CD4-positive, alpha-beta T cell (primary cell): ENCODE measurements around the gene OR11H6. TPM values are rescaled to one million over a fixed set of nuclear protein-coding genes. Genes with fewer than 3 reads are reported as not detected.
"Not testable (repeated sequence)": the region's sequence is repeated elsewhere in the genome, so short reads cannot be mapped to it uniquely, and the experiment has no call there.

Source experiments
- ATAC-seq: fragments of 200-7000 bp; cut with Tn5 transposase; one replicate; pipeline ENCODE4 v1.10.0; 2022; ENCODE audit warnings: mild to moderate bottlenecking; ENCODE audit not compliant: poor library complexity
- CTCF ChIA-PET: fragments of 350-600 bp; sonication (Branson Sonifier 250); formaldehyde crosslinking; loops from one replicate; lab custom pipeline; 2021; ENCODE audit warnings: antibody characterized with exemption, inconsistent platforms; lab: Charles Lee
- POLR2A ChIA-PET: fragments of 350-600 bp; sonication (Branson Sonifier 250); formaldehyde crosslinking; loops from one replicate; lab custom pipeline; 2021; ENCODE audit warnings: antibody characterized with exemption, inconsistent platforms; lab: Charles Lee
- DNase-seq, 14 experiments: peaks; one replicate each; pipeline ENCODE4 v3.0.0-alpha.2; 2013 to 2020; ENCODE audit warnings: mixed read lengths in 2 of 14
- H3K27ac ChIP-seq, 2 donors: one replicate each; pipeline versions ENCODE4 v1.5.1 to v1.7.0; 2013; ENCODE audit warnings: low read length in 2 of 2, low read depth in 1 of 2, mild to moderate bottlenecking in 1 of 2
- H3K27me3 ChIP-seq, 2 experiments: 1 replicate in 1 of 2; 2 replicates in 1 of 2; pipeline versions ENCODE4 v1.6.1 to v1.7.0; 2013; ENCODE audit warnings: low read length in 2 of 2, control low read depth in 1 of 2, mild to moderate bottlenecking in 1 of 2, moderate library complexity in 1 of 2; ENCODE audit not compliant: insufficient read depth in 2 of 2, control insufficient read depth in 1 of 2
- H3K36me3 ChIP-seq: one replicate; pipeline ENCODE4 v1.6.1; 2013; ENCODE audit warnings: low read length, control low read depth; ENCODE audit not compliant: insufficient read depth
- H3K4me1 ChIP-seq: one replicate; pipeline ENCODE4 v1.6.1; 2013; ENCODE audit warnings: low read length, control low read depth; ENCODE audit not compliant: insufficient read depth
- H3K4me3 ChIP-seq: one replicate; pipeline ENCODE4 v1.5.1; 2013; ENCODE audit warnings: mild to moderate bottlenecking, low read length, moderate library complexity
- H3K9me3 ChIP-seq, 2 experiments: 1 replicate in 1 of 2; 2 replicates in 1 of 2; pipeline versions ENCODE4 v1.6.1 to v1.7.0; 2013; ENCODE audit warnings: low read length in 2 of 2, mild to moderate bottlenecking in 2 of 2, control low read depth in 1 of 2, moderate library complexity in 1 of 2; ENCODE audit not compliant: control insufficient read depth in 1 of 2, insufficient read depth in 1 of 2
- H3K27ac Mint-ChIP-seq: one replicate; pipeline ENCODE4 v1.8.0; 2020; ENCODE audit warnings: mixed read lengths
- H3K27me3 Mint-ChIP-seq: one replicate; pipeline ENCODE4 v1.8.0; 2021; ENCODE audit warnings: mixed read lengths
- H3K36me3 Mint-ChIP-seq: one replicate; pipeline ENCODE4 v1.8.0; 2021; ENCODE audit warnings: low read depth, mixed read lengths
- H3K4me1 Mint-ChIP-seq: one replicate; pipeline ENCODE4 v1.8.0; 2021; ENCODE audit warnings: low read depth, mixed read lengths
- H3K4me3 Mint-ChIP-seq: one replicate; pipeline ENCODE4 v1.8.0; 2020; ENCODE audit warnings: mild to moderate bottlenecking, mixed read lengths
- H3K9me3 Mint-ChIP-seq: one replicate; pipeline ENCODE4 v1.8.0; 2020; ENCODE audit warnings: mixed read lengths
- intact Hi-C, 2 experiments: fragments of 100-400 bp; cut with DNase I in 1 of 2; cut with micrococcal nuclease in 1 of 2; formaldehyde crosslinking; loops; one replicate each; pipeline versions ENCODE4 v1.15.1 to v1.9.0; 2023 to 2025; cut with DNase I, micrococcal nuclease
- polyA plus RNA-seq, 2 donors: library from polyadenylated mRNA; unstranded; fragments of 120-200 nt; gene quantifications; one replicate each; pipeline ENCODE4 v1.2.1, GENCODE V29; 2013
- total RNA-seq, 174 experiments: library from RNA in 2 of 174; stranded (reverse) in 2 of 174; gene quantifications; one replicate each; pipeline ENCODE4 v1.2.3 and lab custom pipeline; 2021 to 2026
- TF ChIP-seq, protein P1 (sequence below): fragments of 200-600 bp; IDR thresholded peaks from one replicate; pipeline ENCODE4 v1.8.0; 2022; ENCODE audit warnings: antibody characterized with exemption, mild to moderate bottlenecking

Gene OR11H6, protein sequence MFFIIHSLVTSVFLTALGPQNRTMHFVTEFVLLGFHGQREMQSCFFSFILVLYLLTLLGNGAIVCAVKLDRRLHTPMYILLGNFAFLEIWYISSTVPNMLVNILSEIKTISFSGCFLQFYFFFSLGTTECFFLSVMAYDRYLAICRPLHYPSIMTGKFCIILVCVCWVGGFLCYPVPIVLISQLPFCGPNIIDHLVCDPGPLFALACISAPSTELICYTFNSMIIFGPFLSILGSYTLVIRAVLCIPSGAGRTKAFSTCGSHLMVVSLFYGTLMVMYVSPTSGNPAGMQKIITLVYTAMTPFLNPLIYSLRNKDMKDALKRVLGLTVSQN
- total RNA-seq (not detected), total RNA-seq (lab: John Stamatoyannopoulos, UW) (0 reads per million in 172 experiments)
- polyA plus RNA-seq (2013, experiment 1 of 2) = not detected
- polyA plus RNA-seq (2013, experiment 2 of 2) = not detected

GRCh38 chr14:20223410-20223809 lies at the start of gene OR11H6:
TSS of gene OR11H6 (plus strand) at chr14:20223710. CDS start at chr14:20223710, 0 bp downstream.
- POLR2A ChIA-PET = no interaction called here
- H3K4me3 Mint-ChIP-seq = no peak within 1 kb of the TSS
- no peaks in the 10 kb centered on the region for H3K9me3 Mint-ChIP-seq
- H3K27me3 ChIP-seq = peaks cover 0 to 2% of the 10 kb centered on the region in 2 experiments
- ATAC-seq (no peak), DNase-seq (no peak)
- no peaks in the 10 kb centered on the region for H3K4me1 Mint-ChIP-seq
- H3K4me1 ChIP-seq = no peaks in the 10 kb centered on the region
- peaks cover 34% of the 10 kb centered on the region for H3K27me3 Mint-ChIP-seq
- TF ChIP-seq, protein P1, sequence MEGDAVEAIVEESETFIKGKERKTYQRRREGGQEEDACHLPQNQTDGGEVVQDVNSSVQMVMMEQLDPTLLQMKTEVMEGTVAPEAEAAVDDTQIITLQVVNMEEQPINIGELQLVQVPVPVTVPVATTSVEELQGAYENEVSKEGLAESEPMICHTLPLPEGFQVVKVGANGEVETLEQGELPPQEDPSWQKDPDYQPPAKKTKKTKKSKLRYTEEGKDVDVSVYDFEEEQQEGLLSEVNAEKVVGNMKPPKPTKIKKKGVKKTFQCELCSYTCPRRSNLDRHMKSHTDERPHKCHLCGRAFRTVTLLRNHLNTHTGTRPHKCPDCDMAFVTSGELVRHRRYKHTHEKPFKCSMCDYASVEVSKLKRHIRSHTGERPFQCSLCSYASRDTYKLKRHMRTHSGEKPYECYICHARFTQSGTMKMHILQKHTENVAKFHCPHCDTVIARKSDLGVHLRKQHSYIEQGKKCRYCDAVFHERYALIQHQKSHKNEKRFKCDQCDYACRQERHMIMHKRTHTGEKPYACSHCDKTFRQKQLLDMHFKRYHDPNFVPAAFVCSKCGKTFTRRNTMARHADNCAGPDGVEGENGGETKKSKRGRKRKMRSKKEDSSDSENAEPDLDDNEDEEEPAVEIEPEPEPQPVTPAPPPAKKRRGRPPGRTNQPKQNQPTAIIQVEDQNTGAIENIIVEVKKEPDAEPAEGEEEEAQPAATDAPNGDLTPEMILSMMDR = no peak
- intact Hi-C loops = no loop called here
- no peak within 1 kb of the TSS for H3K4me3 ChIP-seq
- no peak within 1 kb of the TSS for H3K27ac ChIP-seq
- CTCF ChIA-PET = no interaction called here
- H3K36me3 Mint-ChIP-seq = no peaks in the 10 kb centered on the region
- H3K9me3 ChIP-seq = no peaks in the 10 kb centered on the region
- H3K27ac Mint-ChIP-seq = no peak within 1 kb of the TSS
- H3K36me3 ChIP-seq = no peaks in the 10 kb centered on the region

DNA sequence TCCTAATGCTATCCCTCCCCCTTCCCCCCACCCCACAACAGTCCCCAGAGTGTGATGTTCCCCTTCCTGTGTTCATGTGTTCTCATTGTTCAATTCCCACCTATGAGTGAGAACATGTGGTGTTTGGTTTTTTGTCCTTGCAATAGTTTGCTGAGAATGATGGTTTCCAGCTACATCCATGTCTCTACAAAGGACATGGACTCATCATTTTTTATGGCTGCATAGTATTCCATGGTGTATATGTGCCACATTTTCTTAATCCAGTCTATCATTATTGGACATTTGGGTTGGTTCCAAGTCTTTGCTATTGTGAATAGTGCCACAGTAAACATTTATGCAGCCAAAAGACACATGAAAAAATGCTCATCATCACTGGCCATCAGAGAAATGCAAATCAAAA lies 49.3 kb upstream of the OR11H6 start:
- H3K27me3 Mint-ChIP-seq, H3K9me3 ChIP-seq, ATAC-seq, H3K27ac ChIP-seq, H3K36me3 Mint-ChIP-seq, intact Hi-C loops, H3K9me3 Mint-ChIP-seq, H3K27ac Mint-ChIP-seq, DNase-seq, H3K4me1 ChIP-seq, H3K27me3 ChIP-seq, POLR2A ChIA-PET, H3K36me3 ChIP-seq, CTCF ChIA-PET, H3K4me3 ChIP-seq, H3K4me1 Mint-ChIP-seq, H3K4me3 Mint-ChIP-seq: not testable (repeated sequence)

- H3K4me3 Mint-ChIP-seq = no peak overlapping the region
- DNase-seq (no peak), ATAC-seq (no peak)
- H3K27ac Mint-ChIP-seq = no peak overlapping the region
- no peaks in the 10 kb centered on the region for H3K36me3 Mint-ChIP-seq
- H3K9me3 Mint-ChIP-seq = no peaks in the 10 kb centered on the region
- H3K36me3 ChIP-seq = no peaks in the 10 kb centered on the region
- CTCF ChIA-PET = no interaction called here
- no peaks in the 10 kb centered on the region for H3K4me1 Mint-ChIP-seq
- H3K27me3 Mint-ChIP-seq = peaks cover 8% of the 10 kb centered on the region
- no peak overlapping the region for H3K4me3 ChIP-seq
- no peaks in the 10 kb centered on the region for H3K4me1 ChIP-seq
- H3K27me3 ChIP-seq = no peaks in the 10 kb centered on the region
- TF ChIP-seq, protein P1 = no peak
- H3K9me3 ChIP-seq = no peaks in the 10 kb centered on the region
- intact Hi-C loops = no loop called here
- POLR2A ChIA-PET = no interaction called here
- no peak overlapping the region for H3K27ac ChIP-seq
Measured at GRCh38 chr14:20176330-20176729, 47.2 kb upstream of the OR11H6 start.
